HL-60 (cell line): Measurements from ENCODE around the gene PUS3.

ENCODE experiments used
- DNase-seq, 2 experiments: peaks; one replicate each; pipeline ENCODE4 v3.0.0-alpha.2; 2010 to 2020; ENCODE audit warnings: low read depth in 1 of 2, low spot score in 1 of 2
- H3K27ac ChIP-seq: fragments of 250-450 bp; sonication (Bioruptor Pico); replicated peaks from 2 replicates; pipeline ENCODE4 v1.5.1; 2020; ENCODE audit warnings: mild to moderate bottlenecking, moderate library complexity
- H3K27me3 ChIP-seq: fragments of 250-450 bp; sonication (Bioruptor Pico); 2 replicates; pipeline ENCODE4 v1.5.1; 2021; ENCODE audit warnings: mild to moderate bottlenecking, moderate library complexity; ENCODE audit not compliant: insufficient read depth, poor library complexity, severe bottlenecking
- H3K4me3 ChIP-seq: replicated peaks from 2 replicates; pipeline ENCODE4 v1.5.1; 2011; ENCODE audit warnings: mild to moderate bottlenecking, control low read depth, low read length; ENCODE audit not compliant: insufficient read depth
- CTCF ChIP-seq: IDR thresholded peaks from one replicate; pipeline ENCODE4 v1.5.1; 2011; ENCODE audit warnings: low read length, control low read depth, inconsistent platforms; ENCODE audit not compliant: insufficient read depth
- GABPA ChIP-seq: IDR thresholded peaks from 2 replicates; pipeline ENCODE4 v1.6.1; 2012; ENCODE audit warnings: low read depth
- POLR2AphosphoS5 ChIP-seq: IDR thresholded peaks from 2 replicates; pipeline ENCODE4 v1.6.1; 2012; ENCODE audit warnings: low read depth
- SPI1 ChIP-seq: IDR thresholded peaks from 2 replicates; pipeline ENCODE4 v1.6.1; 2012; ENCODE audit warnings: low read depth, mild to moderate bottlenecking, borderline replicate concordance
- TF ChIP-seq, protein P1 (sequence below): IDR thresholded peaks from 2 replicates; pipeline ENCODE4 v1.6.1; 2012; ENCODE audit warnings: low read depth; ENCODE audit not compliant: insufficient replicate concordance

Gene PUS3

DNA sequence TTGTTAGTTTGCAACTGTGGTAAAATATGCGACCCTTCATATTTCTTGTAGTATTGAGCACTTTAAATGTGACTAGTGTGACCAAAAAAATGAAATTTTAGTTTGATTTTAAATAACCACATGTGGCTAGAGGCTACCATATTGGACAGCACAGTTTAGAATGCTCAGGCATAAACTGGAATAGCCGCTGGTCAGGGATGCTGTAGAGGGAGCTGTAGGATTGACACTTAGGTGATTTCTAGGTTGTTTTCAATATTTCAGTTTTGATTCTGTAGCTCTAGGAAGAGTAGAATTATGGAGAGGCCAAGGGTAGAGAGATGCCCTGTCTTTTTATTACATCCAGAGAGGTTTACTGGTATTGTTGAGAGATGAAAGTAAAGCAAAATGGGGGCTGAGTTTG, 32.0 kb upstream of the PUS3 start:
- Histone ChIP-seq H3K27ac (no peak overlapping the region), H3K4me3 (no peak overlapping the region), H3K27me3 (peaks cover 2% of the 10 kb centered on the region)
- TF ChIP-seq POLR2AphosphoS5, result no peak
- TF ChIP-seq, protein P1, sequence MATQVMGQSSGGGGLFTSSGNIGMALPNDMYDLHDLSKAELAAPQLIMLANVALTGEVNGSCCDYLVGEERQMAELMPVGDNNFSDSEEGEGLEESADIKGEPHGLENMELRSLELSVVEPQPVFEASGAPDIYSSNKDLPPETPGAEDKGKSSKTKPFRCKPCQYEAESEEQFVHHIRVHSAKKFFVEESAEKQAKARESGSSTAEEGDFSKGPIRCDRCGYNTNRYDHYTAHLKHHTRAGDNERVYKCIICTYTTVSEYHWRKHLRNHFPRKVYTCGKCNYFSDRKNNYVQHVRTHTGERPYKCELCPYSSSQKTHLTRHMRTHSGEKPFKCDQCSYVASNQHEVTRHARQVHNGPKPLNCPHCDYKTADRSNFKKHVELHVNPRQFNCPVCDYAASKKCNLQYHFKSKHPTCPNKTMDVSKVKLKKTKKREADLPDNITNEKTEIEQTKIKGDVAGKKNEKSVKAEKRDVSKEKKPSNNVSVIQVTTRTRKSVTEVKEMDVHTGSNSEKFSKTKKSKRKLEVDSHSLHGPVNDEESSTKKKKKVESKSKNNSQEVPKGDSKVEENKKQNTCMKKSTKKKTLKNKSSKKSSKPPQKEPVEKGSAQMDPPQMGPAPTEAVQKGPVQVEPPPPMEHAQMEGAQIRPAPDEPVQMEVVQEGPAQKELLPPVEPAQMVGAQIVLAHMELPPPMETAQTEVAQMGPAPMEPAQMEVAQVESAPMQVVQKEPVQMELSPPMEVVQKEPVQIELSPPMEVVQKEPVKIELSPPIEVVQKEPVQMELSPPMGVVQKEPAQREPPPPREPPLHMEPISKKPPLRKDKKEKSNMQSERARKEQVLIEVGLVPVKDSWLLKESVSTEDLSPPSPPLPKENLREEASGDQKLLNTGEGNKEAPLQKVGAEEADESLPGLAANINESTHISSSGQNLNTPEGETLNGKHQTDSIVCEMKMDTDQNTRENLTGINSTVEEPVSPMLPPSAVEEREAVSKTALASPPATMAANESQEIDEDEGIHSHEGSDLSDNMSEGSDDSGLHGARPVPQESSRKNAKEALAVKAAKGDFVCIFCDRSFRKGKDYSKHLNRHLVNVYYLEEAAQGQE, result no peak
- no peak for TF ChIP-seq CTCF
- no peak for TF ChIP-seq GABPA
- no peak for TF ChIP-seq SPI1
- no peak for DNase-seq

DNA sequence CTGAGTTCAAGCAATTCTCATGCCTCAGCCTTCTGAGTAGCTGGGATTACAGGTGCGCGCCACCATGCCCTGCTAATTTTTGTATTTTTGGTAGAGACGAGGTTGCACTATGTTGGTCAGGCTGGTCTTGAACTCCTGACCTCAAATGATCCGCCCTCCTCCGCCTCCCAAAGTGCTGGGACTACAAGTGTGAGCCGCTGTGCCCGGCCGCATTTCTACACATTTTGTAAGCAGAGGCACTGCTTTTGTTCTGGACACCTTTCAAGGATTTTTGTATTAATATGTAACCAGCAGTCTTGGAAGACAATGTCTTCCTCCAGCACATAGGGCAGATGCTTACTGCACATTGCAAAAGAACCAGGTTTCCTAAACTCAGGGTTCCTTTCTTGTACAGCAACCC, 31.5 kb upstream of the PUS3 start:
- TF ChIP-seq POLR2AphosphoS5 (no peak), SPI1 (no peak), GABPA (no peak), CTCF (no peak)
- TF ChIP-seq, protein P1, result no peak
- no peak overlapping the region for H3K4me3 ChIP-seq
- peaks cover 2% of the 10 kb centered on the region for H3K27me3 ChIP-seq
- no peak for DNase-seq
- no peak overlapping the region for H3K27ac ChIP-seq

DNA sequence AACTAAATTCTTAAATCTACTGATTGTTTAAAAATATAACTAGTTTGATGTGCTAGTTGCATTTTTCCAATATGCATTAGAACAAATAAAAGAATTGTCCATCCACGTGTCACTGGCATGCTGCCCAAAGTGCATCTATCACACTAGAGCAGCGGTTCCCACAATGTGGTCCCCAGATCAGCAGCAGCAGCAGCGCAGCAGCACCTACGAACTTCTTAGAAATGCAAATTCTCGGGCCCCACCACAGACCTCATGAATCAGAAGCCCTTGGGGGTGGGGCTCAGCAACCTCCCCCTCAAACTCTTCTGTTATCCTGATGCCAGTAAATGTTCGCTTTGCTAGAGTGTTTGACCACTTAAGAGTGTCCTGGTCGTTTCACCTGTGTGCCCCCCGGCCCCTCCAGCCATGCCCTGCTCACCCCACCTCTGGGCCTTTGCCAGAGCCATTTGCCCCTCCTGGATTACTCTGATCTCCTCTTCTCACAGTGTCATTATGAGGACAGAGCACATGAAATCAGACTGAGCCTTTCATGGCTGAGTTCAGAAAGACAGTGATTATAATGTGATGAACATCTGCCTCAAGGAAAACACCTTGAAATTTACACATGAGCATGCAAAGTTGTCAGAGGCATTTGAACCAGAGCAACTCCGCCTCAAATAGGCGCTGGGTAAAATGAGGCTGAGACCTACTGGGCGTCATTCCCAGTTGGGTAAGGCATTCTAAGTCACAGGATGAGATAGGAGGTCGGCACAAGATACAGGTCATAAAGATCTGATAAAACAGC, 30.2 kb upstream of the PUS3 start:
- TF ChIP-seq, protein P1, result no peak
- no peak for TF ChIP-seq POLR2AphosphoS5
- TF ChIP-seq GABPA, result no peak
- no peak for TF ChIP-seq CTCF
- TF ChIP-seq SPI1, result no peak
- Histone ChIP-seq H3K27me3 (peaks cover 2% of the 10 kb centered on the region), H3K27ac (no peak overlapping the region), H3K4me3 (no peak overlapping the region)
- no peak for DNase-seq
